GM19239 (cell line): ENCODE measurements around the gene MYD88.

Experiments
- DNase-seq: peaks from one replicate; pipeline ENCODE4 v3.0.0; 2011; ENCODE audit warnings: low spot score; ENCODE audit not compliant: insufficient read length
- FAIRE-seq: peaks from 2 replicates; lab custom pipeline; 2011; peaks lifted over from hg19 to GRCh38; lab: Jason Lieb, UNC

The MYD88 gene

DNA sequence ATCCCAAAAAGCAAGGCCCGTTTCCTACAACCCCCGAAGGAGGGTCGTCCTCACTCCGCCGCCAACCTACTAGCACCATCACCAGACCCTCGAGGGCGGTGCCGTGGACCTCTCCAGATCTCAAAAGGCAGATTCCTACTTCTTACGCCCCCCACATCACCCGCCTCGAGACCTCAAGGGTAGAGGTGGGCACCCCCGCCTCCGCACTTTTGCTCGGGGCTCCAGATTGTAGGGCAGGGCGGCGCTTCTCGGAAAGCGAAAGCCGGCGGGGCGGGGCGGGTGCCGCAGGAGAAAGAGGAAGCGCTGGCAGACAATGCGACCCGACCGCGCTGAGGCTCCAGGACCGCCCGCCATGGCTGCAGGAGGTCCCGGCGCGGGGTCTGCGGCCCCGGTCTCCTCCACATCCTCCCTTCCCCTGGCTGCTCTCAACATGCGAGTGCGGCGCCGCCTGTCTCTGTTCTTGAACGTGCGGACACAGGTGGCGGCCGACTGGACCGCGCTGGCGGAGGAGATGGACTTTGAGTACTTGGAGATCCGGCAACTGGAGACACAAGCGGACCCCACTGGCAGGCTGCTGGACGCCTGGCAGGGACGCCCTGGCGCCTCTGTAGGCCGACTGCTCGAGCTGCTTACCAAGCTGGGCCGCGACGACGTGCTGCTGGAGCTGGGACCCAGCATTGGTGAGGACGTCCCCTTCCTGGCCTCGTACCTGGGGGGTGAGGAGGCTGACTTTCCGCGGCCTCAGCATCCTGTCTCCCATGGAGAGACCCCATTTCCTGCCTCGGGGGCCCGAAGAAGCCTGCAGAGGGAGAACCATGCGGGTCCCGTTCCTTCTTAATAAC, at the start of gene MYD88:
Gene MYD88 (plus strand): TSS at position 313 of the 842 bp plus-strand sequence. CDS start 40 bp downstream, at position 353.
- DNase-seq (peak; percentile 63), FAIRE-seq (peak; percentile 57)

DNA sequence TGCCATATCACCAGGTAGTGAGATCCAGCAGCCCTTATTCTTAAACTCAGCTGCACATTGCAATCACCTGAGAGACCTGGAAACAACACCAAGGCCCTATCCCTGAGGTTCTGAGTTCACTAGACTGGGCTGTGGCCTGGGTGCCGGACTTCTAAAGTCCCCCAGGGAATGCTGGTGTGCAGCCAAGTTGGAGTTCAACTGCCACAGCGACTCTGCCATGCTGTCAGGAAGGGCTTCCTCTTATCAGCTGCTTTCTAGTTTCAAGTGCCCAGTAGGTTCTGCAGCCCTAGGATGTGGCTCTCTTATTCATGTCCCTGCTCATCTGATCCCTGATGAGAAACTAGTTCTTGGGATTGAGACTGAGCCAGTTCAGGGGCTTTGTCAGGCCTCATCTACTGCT, 49.3 kb upstream of the MYD88 start:
- DNase-seq (no peak), FAIRE-seq (no peak)

DNA sequence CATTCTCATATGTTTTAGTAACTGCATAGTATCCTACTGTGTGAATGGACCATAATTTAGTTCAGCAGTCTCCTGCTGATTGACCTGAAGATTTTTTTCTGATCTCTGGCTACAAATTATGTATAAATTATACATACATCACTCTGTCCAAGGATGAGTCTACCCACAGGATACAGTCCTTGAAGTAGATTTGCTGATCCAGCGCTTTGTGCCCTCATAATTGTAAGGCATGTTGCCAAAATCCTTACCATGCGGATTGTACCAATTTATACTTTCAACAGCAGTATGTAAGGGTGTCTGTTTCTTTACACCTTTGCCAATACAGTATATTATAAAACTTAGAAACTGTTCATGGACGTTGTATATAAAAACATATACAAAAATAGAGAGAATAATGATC, 48.0 kb upstream of the MYD88 start:
- FAIRE-seq (no peak), DNase-seq (no peak)

DNA sequence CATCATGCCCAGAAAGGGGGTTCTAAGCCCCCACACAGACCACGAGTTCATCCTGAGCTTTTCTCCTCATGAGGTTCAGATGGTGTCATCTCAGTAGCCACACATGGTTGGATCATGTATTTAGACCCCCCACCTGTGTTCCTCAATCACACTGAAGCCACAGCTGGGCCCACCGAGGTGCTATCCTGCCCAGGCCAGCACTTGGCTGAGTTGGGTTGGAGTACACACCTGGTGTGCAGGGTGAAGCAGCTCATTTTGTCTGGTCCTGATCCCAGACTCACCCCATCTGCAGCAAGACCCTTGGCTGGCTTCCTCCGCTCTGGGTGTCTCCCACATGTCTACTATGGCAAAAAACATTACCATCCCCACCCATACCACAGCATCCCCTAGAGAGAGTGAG, 43.5 kb upstream of the MYD88 start:
- DNase-seq (no peak), FAIRE-seq (no peak)

DNA sequence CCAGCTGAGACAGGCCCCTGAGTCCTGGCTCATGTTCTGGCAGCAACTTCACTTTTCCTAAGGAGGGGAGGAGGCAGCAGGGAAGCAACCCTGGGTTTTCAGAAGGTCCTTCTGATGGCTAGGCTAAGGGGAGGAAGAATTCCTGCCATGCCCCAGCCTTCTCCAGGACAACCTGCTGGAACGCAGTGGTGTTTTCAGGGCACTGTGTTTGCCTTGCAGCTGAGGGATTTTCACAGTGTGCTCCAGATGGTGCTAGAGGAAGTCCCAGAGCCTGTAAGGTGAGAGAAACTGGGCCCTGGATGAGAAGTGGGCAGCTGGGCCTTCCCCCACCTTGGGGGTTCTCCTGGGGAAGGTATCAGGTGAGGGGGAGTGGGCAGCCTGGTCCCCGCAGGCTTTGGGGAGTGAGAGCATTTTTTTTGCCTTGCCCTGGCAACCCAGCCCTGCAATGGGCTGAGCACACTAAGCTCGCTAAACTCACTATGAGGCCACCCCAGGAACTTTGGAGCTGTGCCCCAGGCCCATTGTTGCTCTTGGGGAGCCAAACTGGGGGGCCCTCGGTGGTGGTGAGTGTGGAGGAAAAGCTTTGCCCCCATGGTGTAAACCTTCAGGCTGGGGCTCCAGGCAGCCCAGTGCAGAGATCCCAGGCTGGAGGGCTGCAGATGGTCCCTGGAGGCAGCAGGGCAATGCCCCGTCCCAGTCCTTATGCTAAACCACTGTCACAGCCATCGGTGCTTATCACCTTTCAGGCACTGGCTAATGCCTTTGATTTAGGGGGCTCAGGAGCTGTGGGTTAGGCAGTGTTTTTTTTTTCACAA, 42.6 kb upstream of the MYD88 start:
- FAIRE-seq: no peak
- DNase-seq: no peak

DNA sequence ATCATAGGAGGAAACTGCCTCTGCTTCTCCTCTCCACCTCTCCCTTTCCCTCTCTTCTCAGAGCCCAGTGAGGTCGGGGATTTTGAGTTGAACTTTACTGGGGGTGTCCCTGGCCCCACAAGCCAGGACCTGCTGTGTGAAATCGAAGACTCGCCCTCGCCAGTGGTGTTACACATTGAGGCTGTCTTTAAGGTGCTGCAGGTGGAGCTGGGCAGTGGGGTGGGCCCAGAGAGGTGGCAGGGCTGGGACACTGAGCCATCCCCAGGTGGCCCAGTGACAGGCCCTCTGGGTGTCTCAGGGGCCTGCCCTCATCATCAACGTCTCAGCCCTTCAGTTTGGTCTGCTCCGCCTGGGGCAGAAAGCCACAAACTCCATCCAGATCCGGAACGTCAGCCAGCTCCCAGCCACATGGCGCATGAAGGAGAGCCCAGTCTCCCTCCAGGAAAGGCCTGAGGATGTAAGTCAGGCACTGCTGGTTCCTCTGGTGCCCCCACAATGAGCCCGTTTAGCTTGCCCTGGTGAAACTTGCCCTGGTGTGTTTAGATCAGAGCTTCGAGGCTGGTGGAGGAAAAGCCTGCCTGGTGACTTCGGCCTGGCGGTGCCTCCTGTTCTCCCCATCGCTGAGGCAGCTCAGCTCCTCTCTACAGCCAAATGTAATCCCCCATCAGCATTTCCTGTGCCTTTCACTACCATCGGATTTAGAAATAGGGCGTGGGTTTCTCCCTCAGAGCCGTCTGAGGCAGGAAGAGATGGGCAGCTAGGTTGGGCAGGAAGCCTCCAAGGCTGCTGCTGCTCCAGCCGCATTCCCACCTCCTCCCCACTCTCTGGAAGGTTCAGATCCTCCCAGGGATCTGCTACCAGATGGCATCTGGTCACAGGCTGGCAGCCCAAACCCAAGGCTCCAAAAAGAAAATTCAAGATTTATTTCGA, 40.8 kb upstream of the MYD88 start:
- FAIRE-seq: no peak
- DNase-seq: no peak

DNA sequence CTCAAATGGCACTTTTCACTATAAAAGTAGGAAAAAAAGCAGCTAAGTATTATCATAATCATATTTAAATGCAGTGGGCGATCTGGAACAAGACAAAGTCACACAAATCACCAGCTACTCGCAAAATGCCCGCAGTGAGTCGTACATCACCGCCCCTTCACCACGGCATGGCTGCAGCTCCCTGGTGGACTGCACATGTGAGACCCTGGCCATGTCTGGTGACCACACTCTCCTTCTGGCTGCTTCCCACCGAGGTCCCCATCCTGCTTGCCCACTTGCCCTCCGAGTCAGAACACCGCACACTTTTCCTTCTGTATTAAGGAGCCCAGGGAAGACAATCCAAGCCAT, 40.1 kb upstream of the MYD88 start:
- DNase-seq: no peak

DNA sequence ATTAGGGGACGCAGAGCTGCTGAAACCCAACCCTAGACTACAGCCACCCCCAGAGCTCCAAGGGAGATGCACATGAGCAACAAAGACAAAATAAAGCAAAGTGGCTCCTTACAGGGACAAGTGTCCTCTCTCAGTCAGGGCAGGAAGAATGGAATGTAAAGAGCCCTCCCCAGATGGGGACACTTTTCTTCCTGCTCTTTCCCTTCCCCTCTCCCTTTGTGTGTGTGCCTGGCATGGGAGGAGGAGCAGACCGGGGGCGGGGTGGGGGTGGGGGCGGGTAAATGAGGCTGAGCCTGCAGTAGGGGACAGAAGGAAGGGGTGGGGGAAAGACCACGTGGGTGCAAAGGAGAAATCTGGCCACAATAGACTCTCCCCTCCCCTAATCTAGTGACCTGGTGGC, 38.9 kb upstream of the MYD88 start:
- DNase-seq: no peak
- no peak for FAIRE-seq

More for the DNA sequence above, 40.1 kb upstream of the MYD88 start:
- no peak for FAIRE-seq

DNA sequence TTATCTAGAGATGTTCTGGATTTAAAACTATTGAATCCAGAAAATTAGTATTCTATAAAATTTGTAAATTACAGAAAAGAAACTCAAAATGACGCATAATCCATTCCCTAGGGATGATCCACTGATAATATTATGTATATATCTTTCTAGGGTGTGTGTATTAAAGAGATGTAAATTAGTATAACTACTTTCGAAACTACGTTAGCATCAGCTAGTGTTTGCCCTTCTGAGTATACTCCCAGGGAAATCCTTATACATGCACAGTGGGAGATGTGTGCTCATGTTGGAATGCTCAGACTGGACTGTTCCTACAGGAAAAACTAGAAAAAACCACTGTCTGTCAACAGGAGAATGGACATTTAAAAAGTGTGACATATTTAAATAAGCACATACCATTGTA, 38.0 kb upstream of the MYD88 start:
- FAIRE-seq (no peak), DNase-seq (no peak)

DNA sequence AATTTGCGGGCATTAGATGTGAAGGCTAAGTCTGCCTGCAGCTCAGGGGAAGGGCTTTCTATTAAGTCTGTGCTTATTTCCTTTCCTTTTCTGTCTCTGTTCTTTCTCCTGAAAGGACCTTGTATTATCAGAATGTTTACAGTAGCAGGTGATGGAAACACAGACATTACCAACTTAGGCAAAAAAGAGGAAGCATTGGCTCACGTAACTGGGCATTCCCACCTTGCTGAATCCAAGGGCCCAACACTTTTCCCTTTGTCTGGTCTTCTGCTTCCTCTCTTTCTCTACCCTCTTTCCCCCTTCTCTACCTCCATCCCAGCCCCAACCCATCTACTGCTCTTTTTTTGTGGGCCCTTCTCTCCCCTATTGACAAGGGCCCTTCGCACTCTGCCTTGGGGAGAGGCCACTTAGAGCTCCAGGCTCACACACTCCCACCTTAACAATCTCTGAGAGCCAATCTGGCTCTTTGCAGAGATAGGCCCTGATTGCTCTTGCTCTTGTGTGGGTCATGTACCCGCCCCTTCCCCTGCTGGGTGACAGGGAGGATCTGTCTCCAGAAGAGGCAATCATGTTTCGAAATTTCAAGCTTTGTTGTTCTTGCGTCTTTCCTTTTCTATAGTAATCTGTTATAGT, 36.5 kb upstream of the MYD88 start:
- no peak for FAIRE-seq
- DNase-seq: no peak

DNA sequence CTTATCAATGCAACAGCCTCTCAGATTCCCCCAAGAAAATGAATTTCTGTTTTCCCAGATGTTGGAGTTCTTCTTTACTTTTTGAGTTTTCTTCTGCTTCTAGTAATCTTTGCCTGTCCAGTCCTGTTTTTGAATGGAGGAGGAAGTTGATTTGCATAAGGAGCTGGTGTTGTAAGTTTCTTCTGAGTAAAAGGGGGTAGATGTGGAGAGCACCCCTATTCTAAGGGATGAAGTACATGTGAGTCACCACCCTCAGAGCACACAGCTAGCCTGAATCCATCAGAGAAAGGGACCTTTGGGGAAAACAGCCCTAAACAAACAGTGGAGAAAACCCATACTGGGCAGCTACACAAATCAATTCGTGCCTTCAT, 36.0 kb upstream of the MYD88 start:
- DNase-seq: no peak
- no peak for FAIRE-seq

DNA sequence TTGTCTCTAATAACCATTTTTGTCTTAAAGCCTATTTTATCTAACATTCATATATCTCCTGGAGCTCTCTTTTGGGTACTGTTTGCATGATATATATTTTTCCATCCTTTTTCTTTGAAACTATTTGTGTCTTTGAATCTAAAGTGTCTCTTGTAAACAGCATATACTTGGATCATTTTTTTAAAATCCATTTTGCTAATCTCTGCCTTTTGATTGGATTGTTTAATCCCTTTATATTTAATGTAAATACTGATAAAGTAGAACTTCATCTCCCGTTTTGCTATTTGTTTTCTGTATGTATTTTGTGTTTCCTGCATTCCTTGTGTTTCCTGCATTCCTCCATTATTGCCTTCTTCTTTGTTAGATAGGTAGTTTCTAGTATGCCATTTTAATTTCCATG, 32.9 kb upstream of the MYD88 start:
- DNase-seq (no peak), FAIRE-seq (no peak)

DNA sequence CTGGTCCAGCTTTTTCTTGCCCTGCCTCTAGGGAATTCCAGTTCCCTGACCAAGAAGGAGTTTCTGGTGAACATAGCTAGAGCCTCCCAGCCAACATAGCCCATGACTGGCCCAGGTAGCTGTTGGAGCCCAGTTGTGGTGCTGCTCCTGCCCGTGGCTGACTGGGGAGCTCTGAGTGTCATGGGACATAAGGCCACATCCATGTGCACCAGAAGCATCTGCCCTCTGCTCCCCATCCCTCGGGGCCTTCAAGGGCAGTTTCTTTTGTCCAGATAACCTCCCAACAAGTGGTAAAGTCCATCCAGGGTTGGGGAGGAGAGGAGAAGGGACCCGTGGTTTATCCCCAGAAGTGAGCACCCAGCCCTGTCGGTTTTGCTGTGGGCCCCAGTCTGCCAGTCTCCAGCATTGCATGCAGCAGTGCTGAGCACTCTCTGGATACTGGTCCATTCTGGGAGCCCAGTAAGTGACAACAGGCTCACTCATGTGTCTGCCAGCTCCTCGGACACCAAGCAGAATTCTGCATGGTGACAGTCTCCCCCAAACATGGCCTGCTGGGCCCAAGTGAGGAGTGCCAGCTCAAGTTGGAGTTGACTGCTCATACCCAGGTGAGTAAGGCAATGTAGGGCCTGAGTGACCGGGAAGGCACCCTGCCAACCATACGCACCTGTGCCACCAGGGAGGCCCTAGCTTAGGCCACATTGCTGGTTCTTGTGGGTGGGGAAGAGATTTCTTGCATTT, 30.4 kb upstream of the MYD88 start:
- DNase-seq (no peak), FAIRE-seq (no peak)

DNA sequence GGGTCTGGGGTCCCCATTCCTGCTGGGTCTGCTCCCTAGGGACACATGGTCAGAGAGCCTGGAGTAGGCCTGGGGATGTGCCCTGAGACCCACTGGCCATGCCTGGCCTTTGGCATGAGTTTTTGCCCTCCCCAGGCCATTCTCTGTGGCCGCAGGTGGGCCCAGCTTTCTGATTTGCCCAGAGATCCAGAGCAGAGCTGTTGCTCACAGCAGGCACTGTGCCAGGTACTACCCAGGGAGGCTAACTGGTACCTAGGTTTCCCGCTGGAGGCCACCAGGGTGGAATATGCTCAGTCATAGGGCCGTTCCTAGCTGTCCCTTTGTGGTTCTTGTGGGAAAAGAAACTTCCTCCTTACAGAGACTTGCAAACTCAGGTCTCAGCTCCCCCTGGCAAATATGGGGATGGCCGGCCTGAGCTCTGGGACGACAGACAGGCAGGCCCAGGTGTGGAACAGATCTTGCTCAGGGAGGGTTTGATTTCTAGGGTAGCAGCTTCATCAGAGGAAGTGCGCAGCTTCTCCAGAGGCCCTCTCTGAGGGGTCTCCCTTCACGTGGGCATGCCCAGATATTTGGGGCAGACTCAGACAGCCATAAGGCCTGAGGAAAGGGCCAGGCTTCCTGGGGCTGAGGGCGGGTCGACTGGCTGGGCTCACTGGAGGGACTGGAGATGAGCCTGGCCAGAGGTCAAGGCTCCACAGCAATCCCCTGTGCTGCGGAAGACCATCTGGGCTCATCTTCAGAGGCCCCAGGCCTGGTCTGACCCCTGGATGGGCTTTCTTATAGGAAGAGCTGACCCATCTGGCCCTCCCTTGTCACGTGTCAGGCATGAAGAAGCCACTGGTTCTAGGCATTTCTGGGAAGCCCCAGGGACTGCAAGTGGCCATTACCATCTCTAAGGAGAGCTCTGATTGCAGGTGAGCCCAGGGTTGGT, 29.5 kb upstream of the MYD88 start:
- FAIRE-seq: no peak
- no peak for DNase-seq

DNA sequence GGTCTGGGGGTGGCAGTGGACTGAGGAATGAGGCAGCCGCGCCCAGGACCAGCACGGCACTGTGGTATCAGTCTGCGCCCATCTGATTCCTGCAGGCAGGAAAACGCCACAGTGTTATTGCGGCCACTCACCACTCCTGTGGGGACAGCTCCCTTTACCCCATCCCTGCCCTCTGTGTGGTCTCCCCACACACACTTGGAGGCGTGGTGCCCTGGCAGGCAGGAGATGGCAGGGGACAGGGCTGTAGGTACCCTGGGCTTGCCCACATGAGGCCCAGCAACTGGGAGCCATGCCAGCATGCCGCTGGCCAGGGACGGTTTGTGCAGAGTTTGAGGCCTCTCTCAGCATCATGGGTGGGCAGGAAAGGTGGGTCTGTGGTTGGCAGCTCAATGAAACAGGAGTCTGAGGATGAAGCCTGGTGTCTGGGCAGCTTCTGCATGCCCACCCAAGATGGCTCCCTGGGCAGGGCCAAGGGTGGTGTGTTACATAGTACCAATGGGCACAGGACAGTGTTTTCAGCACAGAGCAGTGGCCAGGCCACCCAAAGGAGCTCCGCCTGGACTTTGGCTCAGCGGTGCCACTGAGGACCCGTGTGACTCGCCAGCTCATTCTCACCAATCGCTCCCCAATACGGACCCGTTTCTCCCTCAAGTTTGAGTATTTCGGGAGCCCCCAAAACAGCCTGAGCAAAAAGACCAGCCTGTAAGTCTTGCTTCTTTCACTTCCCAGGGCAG, 28.7 kb upstream of the MYD88 start:
- FAIRE-seq (no peak), DNase-seq (no peak)

DNA sequence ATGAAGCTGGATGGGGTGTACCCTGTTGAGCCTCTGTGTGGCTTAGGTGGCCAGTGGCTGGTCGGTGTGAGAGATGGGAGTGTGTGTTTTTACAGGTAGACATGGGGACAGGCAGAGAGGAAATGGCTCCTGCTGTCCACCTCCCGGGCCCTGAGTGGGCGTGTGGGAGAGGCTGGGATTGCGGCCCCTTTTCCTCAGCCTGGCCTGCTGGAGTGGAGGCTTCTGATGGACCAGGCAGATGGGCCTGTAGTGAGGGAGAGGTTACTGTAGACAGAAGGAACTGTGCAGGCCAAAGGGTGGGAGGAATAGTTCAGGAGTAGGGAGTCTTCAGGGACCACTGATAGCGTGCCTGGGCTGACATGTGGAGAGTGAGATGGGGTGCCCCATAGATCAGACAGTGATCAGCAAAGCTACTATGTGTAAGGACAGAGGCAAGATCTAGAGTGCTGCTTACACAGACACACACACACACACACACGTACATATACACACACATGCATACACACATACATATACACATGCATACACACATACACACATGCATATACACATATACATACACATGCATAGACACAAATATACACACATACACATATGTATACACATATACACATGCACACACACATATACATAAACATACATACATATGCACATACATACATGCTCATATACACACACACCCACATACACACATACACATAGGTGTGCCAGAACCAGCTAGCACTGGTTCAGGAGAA, 28.0 kb upstream of the MYD88 start:
- FAIRE-seq (no peak), DNase-seq (no peak)

DNA sequence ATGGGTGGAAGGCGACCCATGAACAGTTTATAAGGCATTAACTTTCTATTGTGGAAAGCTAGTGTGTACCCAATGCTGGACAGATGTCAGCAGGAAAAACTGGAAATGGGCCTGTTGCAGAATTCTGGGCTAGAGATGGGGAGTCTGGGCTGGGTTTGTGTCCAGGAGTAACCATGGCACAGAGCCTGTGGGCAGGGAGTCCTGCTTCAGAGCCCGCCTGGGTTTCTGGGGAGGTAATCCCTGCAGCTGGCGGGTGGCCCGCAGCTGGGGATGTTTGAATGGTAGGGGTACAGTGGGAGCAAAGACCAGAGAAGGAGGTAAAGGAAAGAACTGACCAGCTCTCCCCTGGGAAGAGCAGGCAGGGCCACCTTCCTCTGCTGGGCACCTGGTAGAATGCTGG, 27.3 kb upstream of the MYD88 start:
- DNase-seq (no peak), FAIRE-seq (no peak)
